Measurements from ENCODE around the gene TSR3. TPM values are rescaled to one million over a fixed set of nuclear protein-coding genes. Genes with fewer than 3 reads are reported as not detected.

TSR3 gene
- total and polyA plus RNA-seq, 11 donors = 46.3 to 108 (median 60.0) TPM

DNA sequence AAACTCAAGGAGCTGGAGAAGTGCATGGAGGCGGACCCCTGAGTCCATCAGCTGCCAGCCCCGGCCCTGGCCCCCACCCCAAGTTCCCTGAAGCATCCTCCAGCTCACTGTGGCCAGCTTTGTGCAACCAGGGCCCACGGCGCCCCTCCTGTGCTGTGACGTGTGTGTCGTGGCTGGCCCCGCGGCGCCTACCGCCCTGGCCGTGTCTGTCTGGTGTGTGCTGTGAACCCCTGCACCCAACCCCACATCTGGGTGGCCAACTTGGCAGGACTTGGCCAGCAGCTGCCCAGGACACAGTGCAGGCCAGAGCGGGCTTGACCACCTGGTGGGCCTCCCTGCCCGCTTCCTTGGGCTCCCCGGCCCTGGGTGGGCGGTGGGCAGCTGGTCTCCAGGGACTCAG is 3.2 kb downstream of the TSR3 start:
- TF ChIP-seq, protein P1, sequence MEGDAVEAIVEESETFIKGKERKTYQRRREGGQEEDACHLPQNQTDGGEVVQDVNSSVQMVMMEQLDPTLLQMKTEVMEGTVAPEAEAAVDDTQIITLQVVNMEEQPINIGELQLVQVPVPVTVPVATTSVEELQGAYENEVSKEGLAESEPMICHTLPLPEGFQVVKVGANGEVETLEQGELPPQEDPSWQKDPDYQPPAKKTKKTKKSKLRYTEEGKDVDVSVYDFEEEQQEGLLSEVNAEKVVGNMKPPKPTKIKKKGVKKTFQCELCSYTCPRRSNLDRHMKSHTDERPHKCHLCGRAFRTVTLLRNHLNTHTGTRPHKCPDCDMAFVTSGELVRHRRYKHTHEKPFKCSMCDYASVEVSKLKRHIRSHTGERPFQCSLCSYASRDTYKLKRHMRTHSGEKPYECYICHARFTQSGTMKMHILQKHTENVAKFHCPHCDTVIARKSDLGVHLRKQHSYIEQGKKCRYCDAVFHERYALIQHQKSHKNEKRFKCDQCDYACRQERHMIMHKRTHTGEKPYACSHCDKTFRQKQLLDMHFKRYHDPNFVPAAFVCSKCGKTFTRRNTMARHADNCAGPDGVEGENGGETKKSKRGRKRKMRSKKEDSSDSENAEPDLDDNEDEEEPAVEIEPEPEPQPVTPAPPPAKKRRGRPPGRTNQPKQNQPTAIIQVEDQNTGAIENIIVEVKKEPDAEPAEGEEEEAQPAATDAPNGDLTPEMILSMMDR (IDR thresholded peaks at IDR 0.05) = no peak
- no peak for TF ChIP-seq POLR2A (IDR thresholded peaks at IDR 0.05)
- Histone ChIP-seq H3K9me3 (no peaks in the 10 kb centered on the region), H3K4me1 (peaks cover 0 to 29% (median 21%) of the 10 kb centered on the region in 12 donors), H3K4me3 (no peak overlapping the region), H3K27ac (no peak overlapping the region), H3K27me3 (no peaks in the 10 kb centered on the region), H3K36me3 (peaks cover 0 to 32% (median 25%) of the 10 kb centered on the region in 9 donors)
- DNase-seq (no peak), ATAC-seq (no peak)
- 89 to 93% (median 92%) methylated on average over 7 to 15 of the region's 15 CpGs for WGBS, 4 donors
- intact Hi-C loops (cut with DNase I) = loop anchor here in 1 of 10 donors (5.0 kb wide), 1 partner anchor 41 kb away; the partner anchor contains the start of gene UBE2I

DNA sequence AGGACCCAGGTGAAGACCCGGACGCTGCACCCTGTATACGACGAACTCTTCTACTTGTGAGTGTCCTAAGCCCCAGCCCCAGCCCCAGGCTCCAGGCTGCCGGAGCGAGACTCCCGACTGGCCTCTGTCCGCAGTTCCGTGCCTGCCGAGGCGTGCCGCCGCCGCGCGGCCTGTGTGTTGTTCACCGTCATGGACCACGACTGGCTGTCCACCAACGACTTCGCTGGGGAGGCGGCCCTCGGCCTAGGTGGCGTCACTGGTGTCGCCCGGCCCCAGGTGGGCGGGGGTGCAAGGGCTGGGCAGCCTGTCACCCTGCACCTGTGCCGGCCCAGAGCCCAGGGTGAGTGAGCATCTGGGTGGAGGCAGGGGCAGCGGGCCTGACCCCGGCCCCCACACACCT is 3.7 kb downstream of the TSR3 start:
- H3K4me3 ChIP-seq = no peak overlapping the region
- no peak for DNase-seq
- ATAC-seq = no peak
- no peak for TF ChIP-seq POLR2A (IDR thresholded peaks at IDR 0.05)
- TF ChIP-seq, protein P1 (IDR thresholded peaks at IDR 0.05) = no peak
- intact Hi-C loops (cut with DNase I) = loop anchor here in 1 of 10 donors (5.0 kb wide), 1 partner anchor 41 kb away; the partner anchor contains the start of gene UBE2I
- no peaks in the 10 kb centered on the region for H3K27me3 ChIP-seq
- H3K4me1 ChIP-seq = peaks cover 0 to 29% (median 18%) of the 10 kb centered on the region in 12 donors
- peaks cover 0 to 32% (median 25%) of the 10 kb centered on the region in 9 donors for H3K36me3 ChIP-seq
- no peaks in the 10 kb centered on the region for H3K9me3 ChIP-seq
- no peak overlapping the region for H3K27ac ChIP-seq
- WGBS, 4 donors = 88 to 92% (median 91%) methylated on average over 24 to 29 of the region's 29 CpGs

GRCh38 chr16:1347286-1347855 is 4.3 kb downstream of the TSR3 start:
- intact Hi-C loops (cut with DNase I) = loop anchor here in 1 of 10 donors (5.0 kb wide), 1 partner anchor 40 kb away; the partner anchor contains the start of gene UBE2I
- no peak for TF ChIP-seq POLR2A (IDR thresholded peaks at IDR 0.05)
- TF ChIP-seq, protein P1 (IDR thresholded peaks at IDR 0.05) = no peak
- no peak for DNase-seq
- Histone ChIP-seq H3K4me3 (no peak overlapping the region), H3K9me3 (no peaks in the 10 kb centered on the region), H3K27me3 (no peaks in the 10 kb centered on the region), H3K27ac (no peak overlapping the region), H3K36me3 (peaks cover 0 to 32% (median 25%) of the 10 kb centered on the region in 9 donors), H3K4me1 (peaks cover 0 to 29% (median 16%) of the 10 kb centered on the region in 12 donors)
- ATAC-seq = no peak
- WGBS, 4 donors = 70 to 95% (median 92%) methylated on average over 2 to 31 of the region's 31 CpGs

DNA sequence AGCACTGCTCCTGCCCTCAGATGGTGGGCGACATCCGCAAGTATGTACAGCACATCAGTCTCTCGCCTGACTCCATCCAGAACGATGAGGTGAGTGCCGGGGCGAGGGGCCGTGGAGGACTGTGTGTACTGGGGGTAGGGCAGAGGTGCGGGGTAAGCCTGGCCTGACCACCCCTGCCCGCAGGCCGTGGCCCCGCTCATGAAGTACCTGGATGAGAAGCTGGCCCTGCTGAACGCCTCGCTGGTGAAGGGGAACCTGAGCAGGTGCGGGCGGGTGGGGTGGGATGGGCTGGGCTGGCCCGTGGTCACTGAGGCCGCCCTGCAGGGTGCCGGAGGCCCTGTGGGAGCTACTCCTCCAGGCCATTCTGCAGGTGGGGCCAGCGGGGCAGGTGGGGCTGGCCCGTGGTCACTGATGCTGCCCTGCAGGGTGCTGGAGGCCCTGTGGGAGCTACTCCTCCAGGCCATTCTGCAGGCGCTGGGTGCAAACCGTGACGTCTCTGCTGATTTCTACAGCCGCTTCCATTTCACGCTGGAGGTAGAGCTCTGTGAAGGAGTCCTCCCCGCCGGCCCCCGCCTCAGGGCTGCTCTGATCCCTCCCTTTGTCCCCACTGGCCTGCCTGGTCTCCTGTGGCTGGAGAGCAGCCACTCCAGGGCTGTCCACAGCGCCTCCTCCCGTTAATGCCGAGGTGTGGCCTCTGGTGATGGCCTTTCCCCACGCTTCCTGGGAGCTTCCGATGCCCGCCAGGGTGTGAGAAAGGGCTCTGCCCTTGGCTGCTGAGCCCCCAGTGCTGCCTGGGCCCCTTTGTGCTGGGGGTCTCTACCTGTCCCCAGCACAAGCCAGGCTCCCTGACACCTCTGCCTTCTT is 5.0 kb downstream of the TSR3 start:
- intact Hi-C loops (cut with DNase I) = loop anchor here in 1 of 10 donors (5.0 kb wide), 1 partner anchor 39 kb away; the partner anchor contains the start of gene UBE2I
- Histone ChIP-seq H3K36me3 (peaks cover 0 to 32% (median 25%) of the 10 kb centered on the region in 9 donors), H3K4me1 (peaks cover 0 to 29% (median 14%) of the 10 kb centered on the region in 12 donors), H3K4me3 (no peak overlapping the region), H3K9me3 (no peaks in the 10 kb centered on the region), H3K27me3 (no peaks in the 10 kb centered on the region), H3K27ac (no peak overlapping the region)
- WGBS, 4 donors = 72 to 78% (median 76%) methylated on average over 13 to 34 of the region's 34 CpGs
- ATAC-seq (no peak), DNase-seq (no peak)
- TF ChIP-seq, protein P1 (IDR thresholded peaks at IDR 0.05) = no peak
- no peak for TF ChIP-seq POLR2A (IDR thresholded peaks at IDR 0.05)

All from heart left ventricle (tissue), 16 donors.